MM.1S (cell line): ENCODE results near the gene EHF.

Source experiments
- DNase-seq: peaks from one replicate; pipeline ENCODE4 v3.0.0-alpha.2; 2015
- H2AFZ ChIP-seq: fragments of 300-600 bp; sonication (generic); 2 replicates; pipeline ENCODE4 v1.6.0; 2016; ENCODE audit warnings: antibody characterized with exemption, low read length
- H3F3A ChIP-seq: fragments of 300-600 bp; sonication (generic); 2 replicates; pipeline ENCODE4 v1.6.1; 2016; ENCODE audit warnings: mild to moderate bottlenecking, antibody characterized with exemption, low read length, moderate library complexity, mixed read lengths; ENCODE audit not compliant: insufficient read depth
- H3K27ac ChIP-seq: fragments of 300-600 bp; sonication (generic); 2 replicates; pipeline ENCODE4 v1.5.1; 2016; ENCODE audit warnings: mild to moderate bottlenecking, low read length
- H3K27me3 ChIP-seq: fragments of 300-600 bp; sonication (generic); replicated peaks from 2 replicates; pipeline ENCODE4 v1.6.0; 2016; ENCODE audit warnings: low read length; ENCODE audit not compliant: insufficient read depth
- H3K36me3 ChIP-seq: fragments of 300-600 bp; sonication (generic); replicated peaks from 2 replicates; pipeline ENCODE4 v1.6.1; 2016; ENCODE audit warnings: mild to moderate bottlenecking, low read length, mixed read lengths; ENCODE audit not compliant: insufficient read depth
- H3K4me1 ChIP-seq: fragments of 300-600 bp; sonication (generic); 2 replicates; pipeline ENCODE4 v1.6.1; 2016; ENCODE audit warnings: low read length, mixed read lengths
- H3K4me2 ChIP-seq: fragments of 300-600 bp; sonication (generic); 2 replicates; pipeline ENCODE4 v1.6.0; 2016; ENCODE audit warnings: low read depth, low read length
- H3K4me3 ChIP-seq: fragments of 300-600 bp; sonication (generic); 2 replicates; pipeline ENCODE4 v1.5.1; 2016; ENCODE audit warnings: low read length, mixed read lengths
- H3K79me2 ChIP-seq: fragments of 300-600 bp; sonication (generic); 2 replicates; pipeline ENCODE4 v1.6.1; 2016; ENCODE audit warnings: mixed run types, low read length, mixed read lengths
- H3K9ac ChIP-seq: fragments of 300-600 bp; sonication (generic); 2 replicates; pipeline ENCODE4 v1.6.1; 2016; ENCODE audit warnings: low read length, mixed read lengths
- H3K9me2 ChIP-seq: fragments of 300-600 bp; sonication (generic); replicated peaks from 2 replicates; pipeline ENCODE4 v1.6.1; 2016; ENCODE audit warnings: mild to moderate bottlenecking, low read length, mixed read lengths; ENCODE audit not compliant: insufficient read depth
- H3K9me3 ChIP-seq: fragments of 300-600 bp; sonication (generic); replicated peaks from 2 replicates; pipeline ENCODE4 v1.6.1; 2016; ENCODE audit warnings: mild to moderate bottlenecking, low read length, mixed read lengths; ENCODE audit not compliant: insufficient read depth
- H4K20me1 ChIP-seq: fragments of 300-600 bp; sonication (generic); 2 replicates; pipeline ENCODE4 v1.6.1; 2016; ENCODE audit warnings: mild to moderate bottlenecking, low read length, moderate library complexity, mixed read lengths; ENCODE audit not compliant: insufficient read depth
- EZH2 ChIP-seq: fragments of 300-600 bp; sonication (generic); optimal IDR thresholded peaks from 2 replicates; pipeline ENCODE3; 2017; ENCODE audit warnings: low read depth, mild to moderate bottlenecking, antibody characterized with exemption, low read length, mixed read lengths
- EZH2phosphoT487 ChIP-seq: fragments of 300-600 bp; sonication (generic); IDR thresholded peaks from 2 replicates; pipeline ENCODE4 v1.6.1; 2018; ENCODE audit warnings: antibody characterized with exemption, low read length
- TF ChIP-seq, protein P1 (sequence below): fragments of 300-600 bp; sonication (generic); IDR thresholded peaks from 2 replicates; pipeline ENCODE4 v1.5.1; 2016; ENCODE audit warnings: antibody characterized with exemption, low read length, mixed read lengths

Gene EHF

GRCh38 chr11:34621876-34622275, 983 bp downstream of the EHF start:
- 0 out of 2 replicates have a peak, but pooled peaks cover 4% of the 10 kb centered on the region for H3K4me1 ChIP-seq
- H3K4me2 ChIP-seq, result no peak overlapping the region
- H3K4me3 ChIP-seq, result no peak overlapping the region
- H3K9ac ChIP-seq, result no peak overlapping the region
- H3K79me2 ChIP-seq, result no peaks in the 10 kb centered on the region
- no peaks in the 10 kb centered on the region for H3K36me3 ChIP-seq
- DNase-seq, result no peak
- H4K20me1 ChIP-seq, result no peaks in the 10 kb centered on the region
- TF ChIP-seq EZH2 (no peak), EZH2phosphoT487 (no peak)
- TF ChIP-seq, protein P1, sequence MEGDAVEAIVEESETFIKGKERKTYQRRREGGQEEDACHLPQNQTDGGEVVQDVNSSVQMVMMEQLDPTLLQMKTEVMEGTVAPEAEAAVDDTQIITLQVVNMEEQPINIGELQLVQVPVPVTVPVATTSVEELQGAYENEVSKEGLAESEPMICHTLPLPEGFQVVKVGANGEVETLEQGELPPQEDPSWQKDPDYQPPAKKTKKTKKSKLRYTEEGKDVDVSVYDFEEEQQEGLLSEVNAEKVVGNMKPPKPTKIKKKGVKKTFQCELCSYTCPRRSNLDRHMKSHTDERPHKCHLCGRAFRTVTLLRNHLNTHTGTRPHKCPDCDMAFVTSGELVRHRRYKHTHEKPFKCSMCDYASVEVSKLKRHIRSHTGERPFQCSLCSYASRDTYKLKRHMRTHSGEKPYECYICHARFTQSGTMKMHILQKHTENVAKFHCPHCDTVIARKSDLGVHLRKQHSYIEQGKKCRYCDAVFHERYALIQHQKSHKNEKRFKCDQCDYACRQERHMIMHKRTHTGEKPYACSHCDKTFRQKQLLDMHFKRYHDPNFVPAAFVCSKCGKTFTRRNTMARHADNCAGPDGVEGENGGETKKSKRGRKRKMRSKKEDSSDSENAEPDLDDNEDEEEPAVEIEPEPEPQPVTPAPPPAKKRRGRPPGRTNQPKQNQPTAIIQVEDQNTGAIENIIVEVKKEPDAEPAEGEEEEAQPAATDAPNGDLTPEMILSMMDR, result no peak
- H3K9me2 ChIP-seq, result no peaks in the 10 kb centered on the region
- H2AFZ ChIP-seq, result no peak overlapping the region
- no peaks in the 10 kb centered on the region for H3K27me3 ChIP-seq
- H3K9me3 ChIP-seq, result no peaks in the 10 kb centered on the region
- no peaks in the 10 kb centered on the region for H3F3A ChIP-seq
- no peak overlapping the region for H3K27ac ChIP-seq

DNA sequence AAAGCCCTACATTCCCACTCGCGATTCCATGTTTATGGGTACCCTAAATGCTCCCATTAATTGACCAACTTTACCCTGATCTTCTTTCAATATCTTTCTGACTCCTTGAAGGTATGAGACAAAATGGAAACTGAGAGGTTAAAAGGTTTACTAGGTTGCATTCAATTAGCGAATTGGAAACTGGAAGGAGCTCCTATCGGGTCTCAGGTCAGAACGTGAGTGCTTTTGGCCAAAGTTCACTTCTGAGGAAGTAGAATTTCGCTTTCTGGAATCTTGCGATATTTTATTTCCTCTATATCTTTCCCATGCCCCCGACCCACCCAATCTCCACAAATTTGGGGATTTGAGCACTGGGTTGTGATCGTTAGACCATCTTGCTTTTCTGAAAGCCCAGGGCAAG, 2.6 kb downstream of the EHF start:
- Histone ChIP-seq H3K27ac (no peak overlapping the region), H3K4me1 (0 out of 2 replicates have a peak, but pooled peaks cover 4% of the 10 kb centered on the region), H3K36me3 (no peaks in the 10 kb centered on the region), H3K79me2 (no peaks in the 10 kb centered on the region), H2AFZ (no peak overlapping the region), H4K20me1 (no peaks in the 10 kb centered on the region), H3F3A (no peaks in the 10 kb centered on the region), H3K4me2 (no peak overlapping the region), H3K9me2 (no peaks in the 10 kb centered on the region), H3K9ac (no peak overlapping the region), H3K27me3 (no peaks in the 10 kb centered on the region), H3K4me3 (no peak overlapping the region), H3K9me3 (no peaks in the 10 kb centered on the region)
- no peak for DNase-seq
- TF ChIP-seq, protein P1, result no peak
- TF ChIP-seq EZH2 (no peak), EZH2phosphoT487 (no peak)

DNA sequence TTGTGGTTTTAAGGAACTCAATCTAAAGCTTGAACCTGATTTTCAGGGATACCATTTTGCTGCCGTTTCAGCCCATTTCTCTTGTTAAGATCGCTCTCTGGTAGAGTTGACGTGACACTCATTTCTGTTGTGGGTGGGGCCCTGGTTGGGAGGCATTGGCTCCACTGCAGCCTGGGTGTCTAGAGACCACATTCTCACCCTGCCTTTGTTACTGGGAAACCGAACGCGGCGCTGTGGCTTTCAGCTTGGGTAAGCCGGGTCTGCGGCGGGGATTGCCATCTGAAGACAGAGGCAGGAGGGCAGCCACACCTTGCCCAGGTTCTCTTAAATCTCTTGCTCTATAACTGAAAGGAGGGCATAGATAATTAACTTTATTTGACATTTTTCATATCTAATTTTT, 3.2 kb downstream of the EHF start:
- H3K79me2 ChIP-seq, result no peaks in the 10 kb centered on the region
- no peak overlapping the region for H3K4me3 ChIP-seq
- H3K36me3 ChIP-seq, result no peaks in the 10 kb centered on the region
- H3K9me3 ChIP-seq, result no peaks in the 10 kb centered on the region
- TF ChIP-seq EZH2 (no peak), EZH2phosphoT487 (no peak)
- TF ChIP-seq, protein P1, result no peak
- H3K4me2 ChIP-seq, result no peak overlapping the region
- DNase-seq, result peak; percentile 74
- no peak overlapping the region for H3K9ac ChIP-seq
- H3K4me1 ChIP-seq, result 0 out of 2 replicates have a peak, but pooled peaks cover 4% of the 10 kb centered on the region
- no peaks in the 10 kb centered on the region for H4K20me1 ChIP-seq
- no peaks in the 10 kb centered on the region for H3K27me3 ChIP-seq
- H3F3A ChIP-seq, result no peaks in the 10 kb centered on the region
- no peaks in the 10 kb centered on the region for H3K9me2 ChIP-seq
- peak overlapping the region; percentile 12; the same call in 1 of the 2 replicates for H2AFZ ChIP-seq
- no peak overlapping the region for H3K27ac ChIP-seq
